Tibial artery (tissue), 4 donors: ENCODE data around the gene HDHD3.

Experiments used
- DNase-seq, 2 donors: peaks; one replicate each; pipeline ENCODE4 v3.0.0-alpha.2; 2019
- H3K27ac ChIP-seq, 2 donors: fragments of 200-600 bp; sonication (generic) in 1 of 2; 1 replicate in 1 of 2; 2 replicates in 1 of 2; pipeline ENCODE4 v1.5.1; 2018 to 2019; ENCODE audit warnings: mild to moderate bottlenecking in 1 of 2
- H3K27me3 ChIP-seq, 2 donors: fragments of 200-600 bp; sonication (generic) in 1 of 2; one replicate each; pipeline versions ENCODE4 v1.5.1 to v1.6.0; 2016 to 2019
- H3K36me3 ChIP-seq, 3 donors: fragments of 200-600 bp; sonication (generic) in 2 of 3; one replicate each; pipeline ENCODE4 v1.5.1; 2016 to 2019; ENCODE audit warnings: mild to moderate bottlenecking in 2 of 3
- H3K4me1 ChIP-seq, 4 donors: fragments of 200-600 bp; sonication (generic) in 2 of 4; 1 replicate in 3 of 4; 2 replicates in 1 of 4; pipeline ENCODE4 v1.5.1; 2016 to 2019
- H3K4me3 ChIP-seq, 2 donors: fragments of 200-600 bp; sonication (generic) in 1 of 2; 1 replicate in 1 of 2; 2 replicates in 1 of 2; pipeline ENCODE4 v1.5.1; 2018 to 2019; ENCODE audit warnings: mild to moderate bottlenecking in 2 of 2
- H3K9me3 ChIP-seq, 3 donors: fragments of 200-600 bp; sonication (generic) in 1 of 3; one replicate each; pipeline ENCODE4 v1.5.1; 2016 to 2019
- intact Hi-C: fragments of 100-400 bp; cut with DNase I; formaldehyde crosslinking; loops from one replicate; pipeline ENCODE4 v1.15.0; 2023; ENCODE audit warnings: low total_unique reads
- TF ChIP-seq, protein P1 (sequence below), 2 experiments: fragments of 200-600 bp in 1 of 2; fragments of 450-650 bp in 1 of 2; IDR thresholded peaks; one replicate each; pipeline ENCODE4 v1.5.1; 2017 to 2019; ENCODE audit warnings: antibody characterized with exemption in 2 of 2, mild to moderate bottlenecking in 1 of 2, moderate library complexity in 1 of 2

HDHD3 gene

DNA sequence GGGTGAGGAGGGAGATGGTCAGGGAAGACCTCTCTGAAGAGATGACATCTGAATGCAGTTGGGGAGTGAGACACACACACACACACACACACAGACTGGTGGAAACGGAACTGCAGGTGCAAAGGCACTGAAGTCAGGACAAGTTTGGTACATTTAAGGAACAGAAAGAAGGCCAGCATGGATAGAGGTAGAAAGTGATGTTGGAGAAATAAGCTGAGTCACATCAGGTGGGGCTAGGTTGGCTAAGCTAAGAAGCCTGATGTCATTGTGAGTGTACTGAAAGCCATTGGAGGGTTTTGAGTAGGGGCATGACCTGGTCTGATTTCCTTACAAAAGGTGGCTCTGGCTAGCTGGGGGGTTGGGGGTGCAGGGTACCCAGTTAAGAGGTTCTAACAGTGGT lies 24.4 kb downstream of the HDHD3 start:
- Histone ChIP-seq H3K27me3 (peaks cover 0 to 5% of the 10 kb centered on the region in 2 donors), H3K27ac (no peak overlapping the region), H3K4me3 (no peak overlapping the region), H3K4me1 (peaks cover 0 to 15% (median 11%) of the 10 kb centered on the region in 4 donors), H3K36me3 (no peaks in the 10 kb centered on the region), H3K9me3 (no peaks in the 10 kb centered on the region)
- intact Hi-C loops = loop anchor here (5.0 kb wide), 1 partner anchor 240 kb away; no protein-coding TSS in a partner anchor
- TF ChIP-seq, protein P1, sequence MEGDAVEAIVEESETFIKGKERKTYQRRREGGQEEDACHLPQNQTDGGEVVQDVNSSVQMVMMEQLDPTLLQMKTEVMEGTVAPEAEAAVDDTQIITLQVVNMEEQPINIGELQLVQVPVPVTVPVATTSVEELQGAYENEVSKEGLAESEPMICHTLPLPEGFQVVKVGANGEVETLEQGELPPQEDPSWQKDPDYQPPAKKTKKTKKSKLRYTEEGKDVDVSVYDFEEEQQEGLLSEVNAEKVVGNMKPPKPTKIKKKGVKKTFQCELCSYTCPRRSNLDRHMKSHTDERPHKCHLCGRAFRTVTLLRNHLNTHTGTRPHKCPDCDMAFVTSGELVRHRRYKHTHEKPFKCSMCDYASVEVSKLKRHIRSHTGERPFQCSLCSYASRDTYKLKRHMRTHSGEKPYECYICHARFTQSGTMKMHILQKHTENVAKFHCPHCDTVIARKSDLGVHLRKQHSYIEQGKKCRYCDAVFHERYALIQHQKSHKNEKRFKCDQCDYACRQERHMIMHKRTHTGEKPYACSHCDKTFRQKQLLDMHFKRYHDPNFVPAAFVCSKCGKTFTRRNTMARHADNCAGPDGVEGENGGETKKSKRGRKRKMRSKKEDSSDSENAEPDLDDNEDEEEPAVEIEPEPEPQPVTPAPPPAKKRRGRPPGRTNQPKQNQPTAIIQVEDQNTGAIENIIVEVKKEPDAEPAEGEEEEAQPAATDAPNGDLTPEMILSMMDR (IDR thresholded peaks at IDR 0.05) = no peak
- DNase-seq = no peak

DNA sequence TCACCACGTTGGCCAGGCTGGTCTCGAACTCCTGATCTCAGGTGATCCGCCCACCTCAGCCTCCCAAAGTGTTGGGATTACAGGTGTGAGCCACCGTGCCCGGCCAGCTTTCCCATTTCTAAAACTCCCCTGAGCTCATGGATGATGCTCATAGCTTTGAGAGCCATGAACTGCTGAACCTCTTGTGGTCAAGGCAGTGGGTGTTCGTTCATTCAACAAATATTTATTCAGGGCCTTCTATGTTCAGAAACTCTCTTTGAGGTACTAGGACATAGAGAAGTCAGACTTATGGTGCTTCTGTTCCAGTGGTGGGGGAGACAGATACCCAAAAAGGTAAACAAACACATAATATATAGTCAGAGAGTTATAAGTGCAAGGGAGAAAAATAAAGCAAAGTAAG lies 24.8 kb downstream of the HDHD3 start:
- Histone ChIP-seq H3K4me3 (no peak overlapping the region), H3K9me3 (no peaks in the 10 kb centered on the region), H3K27me3 (peaks cover 0 to 5% of the 10 kb centered on the region in 2 donors), H3K36me3 (no peaks in the 10 kb centered on the region), H3K27ac (no peak overlapping the region), H3K4me1 (peaks cover 0 to 15% (median 11%) of the 10 kb centered on the region in 4 donors)
- TF ChIP-seq, protein P1 (IDR thresholded peaks at IDR 0.05) = no peak
- intact Hi-C loops = loop anchor here (5.0 kb wide), 1 partner anchor 240 kb away; no protein-coding TSS in a partner anchor
- DNase-seq = no peak

DNA sequence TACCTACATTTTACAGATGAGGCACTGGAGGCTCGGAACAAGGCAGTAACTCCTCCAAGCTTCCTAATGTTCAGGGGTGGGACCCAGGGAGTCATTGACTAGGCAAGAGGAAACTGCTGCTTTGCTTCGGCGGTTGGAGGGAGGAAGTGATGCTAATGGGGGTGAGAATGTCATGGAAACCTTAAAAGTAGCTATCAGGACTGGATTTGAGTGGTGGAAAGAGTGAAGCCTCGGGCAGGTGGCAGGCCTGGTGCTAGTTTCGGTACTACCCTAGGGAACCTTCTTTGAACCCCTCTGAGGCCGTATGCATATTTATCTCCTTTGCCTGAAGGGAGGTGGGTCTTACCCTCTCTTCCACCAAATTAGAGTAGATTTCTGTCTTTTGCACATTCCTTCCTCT lies 25.8 kb downstream of the HDHD3 start:
- no peak overlapping the region for H3K27ac ChIP-seq
- H3K4me3 ChIP-seq = no peak overlapping the region

DNA sequence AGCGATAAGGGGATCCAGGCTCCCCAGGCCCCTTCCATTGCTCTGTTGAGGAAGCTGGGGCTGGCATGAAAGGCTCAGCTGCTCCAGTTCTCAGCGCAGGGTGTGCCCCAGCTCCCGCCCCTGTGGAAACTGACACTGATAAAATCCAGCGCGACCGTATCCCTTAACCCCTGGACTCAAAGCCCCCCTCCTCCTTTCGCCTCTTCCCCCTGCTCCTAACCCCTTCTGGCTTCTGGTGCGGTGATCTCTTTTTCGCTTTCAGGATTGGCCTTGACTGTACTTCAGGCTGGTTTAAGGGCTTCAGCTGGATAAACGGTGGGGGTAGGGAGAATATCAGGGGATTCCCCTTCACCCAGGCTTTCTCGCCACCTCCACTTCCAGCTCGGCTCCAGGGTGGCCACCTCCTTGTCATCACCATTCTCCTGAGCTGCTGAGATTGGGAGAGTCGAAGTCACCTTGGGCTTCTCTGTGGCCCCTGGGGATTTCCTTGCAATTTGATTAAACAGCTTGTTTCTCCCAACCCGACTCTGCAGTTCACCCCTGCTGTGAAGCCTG lies 26.6 kb downstream of the HDHD3 start:
- intact Hi-C loops = loop anchor here (5.0 kb wide), 1 partner anchor 238 kb away; no protein-coding TSS in a partner anchor
- TF ChIP-seq, protein P1 (IDR thresholded peaks at IDR 0.05) = no peak
- H3K4me3 ChIP-seq = peak overlapping the region; percentile 47 to 60
- no peaks in the 10 kb centered on the region for H3K9me3 ChIP-seq
- H3K4me1 ChIP-seq = peaks cover 0 to 15% (median 11%) of the 10 kb centered on the region in 4 donors
- H3K27me3 ChIP-seq = no peaks in the 10 kb centered on the region
- H3K36me3 ChIP-seq = no peaks in the 10 kb centered on the region
- no peak overlapping the region for H3K27ac ChIP-seq
- DNase-seq = no peak

More for the DNA sequence above, 25.8 kb downstream of the HDHD3 start:
- no peaks in the 10 kb centered on the region for H3K36me3 ChIP-seq
- TF ChIP-seq, protein P1 (IDR thresholded peaks at IDR 0.05) = no peak
- DNase-seq = no peak
- H3K27me3 ChIP-seq = no peaks in the 10 kb centered on the region
- H3K9me3 ChIP-seq = no peaks in the 10 kb centered on the region
- intact Hi-C loops = loop anchor here (5.0 kb wide), 1 partner anchor 239 kb away; no protein-coding TSS in a partner anchor
- H3K4me1 ChIP-seq = peaks cover 0 to 15% (median 11%) of the 10 kb centered on the region in 4 donors

DNA sequence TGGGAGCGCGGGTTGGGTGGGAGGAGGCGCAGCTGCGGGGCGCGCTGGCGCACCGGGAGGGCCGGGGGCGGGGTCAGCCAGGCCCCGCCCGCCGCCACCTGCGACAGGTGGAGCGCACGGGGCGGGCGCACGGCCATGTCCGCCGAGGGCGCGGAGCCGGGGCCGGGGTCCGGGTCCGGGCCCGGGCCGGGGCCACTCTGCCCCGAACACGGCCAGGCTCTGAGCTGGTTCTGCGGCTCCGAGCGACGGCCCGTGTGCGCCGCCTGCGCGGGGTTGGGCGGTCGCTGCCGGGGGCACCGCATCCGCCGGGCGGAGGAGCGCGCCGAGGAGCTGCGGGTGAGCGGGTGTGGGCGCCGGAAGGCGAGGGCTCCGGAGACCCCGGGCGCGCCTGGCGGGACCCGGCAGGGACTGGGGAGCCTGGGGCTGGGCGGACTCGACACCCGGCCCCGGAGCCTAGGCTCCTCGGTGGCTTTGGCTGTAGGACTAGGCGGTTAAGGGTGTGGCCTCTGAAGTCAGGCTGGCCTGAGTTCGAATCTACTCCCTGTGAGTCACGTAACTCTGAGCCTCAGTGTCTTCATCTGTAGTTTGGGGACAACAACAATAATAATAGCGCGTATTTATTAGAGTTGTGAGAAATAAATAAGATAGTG lies 27.2 kb downstream of the HDHD3 start, which contains the start of gene BSPRY:
Gene BSPRY, plus strand, starts transcription at position 97 of the 650 bp plus-strand sequence. Its CDS starts 39 bp downstream, at position 136.
- Histone ChIP-seq H3K4me3 (peak within 1 kb of the TSS; percentile 47 to 60), H3K4me1 (peaks cover 0 to 15% (median 11%) of the 10 kb centered on the region in 4 donors), H3K27me3 (no peaks in the 10 kb centered on the region), H3K27ac (peak within 1 kb of the TSS in 1 of 2 donors; percentile 17), H3K36me3 (no peaks in the 10 kb centered on the region), H3K9me3 (no peaks in the 10 kb centered on the region)
- intact Hi-C loops = loop anchor here (5.0 kb wide), 1 partner anchor 237 kb away; no protein-coding TSS in a partner anchor
- TF ChIP-seq, protein P1 (IDR thresholded peaks at IDR 0.05) = no peak
- DNase-seq = no peak
